MM.1S (cell line): Measurements from ENCODE around the gene NTN5.

Experiments used
- DNase-seq: peaks from one replicate; pipeline ENCODE4 v3.0.0-alpha.2; 2015
- H2AFZ ChIP-seq: fragments of 300-600 bp; sonication (generic); 2 replicates; pipeline ENCODE4 v1.6.0; 2016; ENCODE audit warnings: antibody characterized with exemption, low read length
- H3F3A ChIP-seq: fragments of 300-600 bp; sonication (generic); 2 replicates; pipeline ENCODE4 v1.6.1; 2016; ENCODE audit warnings: mild to moderate bottlenecking, antibody characterized with exemption, low read length, moderate library complexity, mixed read lengths; ENCODE audit not compliant: insufficient read depth
- H3K27ac ChIP-seq: fragments of 300-600 bp; sonication (generic); 2 replicates; pipeline ENCODE4 v1.5.1; 2016; ENCODE audit warnings: mild to moderate bottlenecking, low read length
- H3K27me3 ChIP-seq: fragments of 300-600 bp; sonication (generic); replicated peaks from 2 replicates; pipeline ENCODE4 v1.6.0; 2016; ENCODE audit warnings: low read length; ENCODE audit not compliant: insufficient read depth
- H3K36me3 ChIP-seq: fragments of 300-600 bp; sonication (generic); replicated peaks from 2 replicates; pipeline ENCODE4 v1.6.1; 2016; ENCODE audit warnings: mild to moderate bottlenecking, low read length, mixed read lengths; ENCODE audit not compliant: insufficient read depth
- H3K4me1 ChIP-seq: fragments of 300-600 bp; sonication (generic); 2 replicates; pipeline ENCODE4 v1.6.1; 2016; ENCODE audit warnings: low read length, mixed read lengths
- H3K4me2 ChIP-seq: fragments of 300-600 bp; sonication (generic); 2 replicates; pipeline ENCODE4 v1.6.0; 2016; ENCODE audit warnings: low read depth, low read length
- H3K4me3 ChIP-seq: fragments of 300-600 bp; sonication (generic); 2 replicates; pipeline ENCODE4 v1.5.1; 2016; ENCODE audit warnings: low read length, mixed read lengths
- H3K79me2 ChIP-seq: fragments of 300-600 bp; sonication (generic); 2 replicates; pipeline ENCODE4 v1.6.1; 2016; ENCODE audit warnings: mixed run types, low read length, mixed read lengths
- H3K9ac ChIP-seq: fragments of 300-600 bp; sonication (generic); 2 replicates; pipeline ENCODE4 v1.6.1; 2016; ENCODE audit warnings: low read length, mixed read lengths
- H3K9me2 ChIP-seq: fragments of 300-600 bp; sonication (generic); replicated peaks from 2 replicates; pipeline ENCODE4 v1.6.1; 2016; ENCODE audit warnings: mild to moderate bottlenecking, low read length, mixed read lengths; ENCODE audit not compliant: insufficient read depth
- H3K9me3 ChIP-seq: fragments of 300-600 bp; sonication (generic); replicated peaks from 2 replicates; pipeline ENCODE4 v1.6.1; 2016; ENCODE audit warnings: mild to moderate bottlenecking, low read length, mixed read lengths; ENCODE audit not compliant: insufficient read depth
- H4K20me1 ChIP-seq: fragments of 300-600 bp; sonication (generic); 2 replicates; pipeline ENCODE4 v1.6.1; 2016; ENCODE audit warnings: mild to moderate bottlenecking, low read length, moderate library complexity, mixed read lengths; ENCODE audit not compliant: insufficient read depth
- EZH2 ChIP-seq: fragments of 300-600 bp; sonication (generic); optimal IDR thresholded peaks from 2 replicates; pipeline ENCODE3; 2017; ENCODE audit warnings: low read depth, mild to moderate bottlenecking, antibody characterized with exemption, low read length, mixed read lengths
- EZH2phosphoT487 ChIP-seq: fragments of 300-600 bp; sonication (generic); IDR thresholded peaks from 2 replicates; pipeline ENCODE4 v1.6.1; 2018; ENCODE audit warnings: antibody characterized with exemption, low read length
- TF ChIP-seq, protein P1 (sequence below): fragments of 300-600 bp; sonication (generic); IDR thresholded peaks from 2 replicates; pipeline ENCODE4 v1.5.1; 2016; ENCODE audit warnings: antibody characterized with exemption, low read length, mixed read lengths

The NTN5 gene

DNA sequence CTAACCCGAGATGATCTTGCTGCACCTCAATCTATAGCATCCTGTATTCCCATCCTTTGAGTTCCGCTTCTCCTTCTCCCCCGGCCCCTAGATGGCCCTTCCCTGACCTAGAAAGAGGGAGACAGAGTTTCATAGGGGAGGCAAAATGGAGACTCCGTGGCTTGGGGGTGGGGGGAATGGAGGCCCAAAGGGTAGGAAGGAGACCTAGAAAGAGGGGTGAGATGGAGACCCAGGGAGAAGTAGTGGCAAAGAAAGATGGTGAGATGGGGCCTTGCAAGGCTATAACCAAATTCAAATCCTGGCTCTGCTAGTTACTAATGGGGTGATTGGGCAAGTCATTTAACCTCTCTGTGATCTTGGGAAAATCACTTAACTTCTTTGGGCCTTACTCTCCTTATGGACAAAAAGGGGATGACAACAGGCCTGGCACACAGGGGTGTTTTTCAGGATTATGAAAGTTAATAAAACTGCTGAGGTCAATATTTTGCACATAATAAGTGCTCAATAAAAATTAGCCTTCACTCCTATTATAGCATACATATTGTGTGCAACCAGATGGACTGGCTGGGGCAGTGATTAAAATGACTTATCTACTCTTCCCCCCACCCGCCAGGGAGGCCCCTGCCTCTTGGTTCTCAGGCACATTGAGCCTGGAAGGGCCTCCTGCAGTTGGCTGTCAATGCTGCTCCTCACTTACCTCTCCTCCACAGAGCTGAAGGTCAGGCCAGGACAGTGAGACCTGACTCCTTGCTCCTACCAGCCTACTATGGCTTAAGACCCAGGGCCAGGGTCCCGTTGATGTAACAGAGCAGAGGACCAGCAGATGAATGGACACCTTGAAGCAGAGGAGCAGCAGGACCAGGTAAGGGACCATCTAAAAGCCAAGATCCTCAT lies 52.9 kb downstream of the NTN5 start:
- peaks cover 47% of the 10 kb centered on the region for H3K79me2 ChIP-seq
- peaks cover 20% of the 10 kb centered on the region for H3K4me1 ChIP-seq
- DNase-seq = no peak

DNA sequence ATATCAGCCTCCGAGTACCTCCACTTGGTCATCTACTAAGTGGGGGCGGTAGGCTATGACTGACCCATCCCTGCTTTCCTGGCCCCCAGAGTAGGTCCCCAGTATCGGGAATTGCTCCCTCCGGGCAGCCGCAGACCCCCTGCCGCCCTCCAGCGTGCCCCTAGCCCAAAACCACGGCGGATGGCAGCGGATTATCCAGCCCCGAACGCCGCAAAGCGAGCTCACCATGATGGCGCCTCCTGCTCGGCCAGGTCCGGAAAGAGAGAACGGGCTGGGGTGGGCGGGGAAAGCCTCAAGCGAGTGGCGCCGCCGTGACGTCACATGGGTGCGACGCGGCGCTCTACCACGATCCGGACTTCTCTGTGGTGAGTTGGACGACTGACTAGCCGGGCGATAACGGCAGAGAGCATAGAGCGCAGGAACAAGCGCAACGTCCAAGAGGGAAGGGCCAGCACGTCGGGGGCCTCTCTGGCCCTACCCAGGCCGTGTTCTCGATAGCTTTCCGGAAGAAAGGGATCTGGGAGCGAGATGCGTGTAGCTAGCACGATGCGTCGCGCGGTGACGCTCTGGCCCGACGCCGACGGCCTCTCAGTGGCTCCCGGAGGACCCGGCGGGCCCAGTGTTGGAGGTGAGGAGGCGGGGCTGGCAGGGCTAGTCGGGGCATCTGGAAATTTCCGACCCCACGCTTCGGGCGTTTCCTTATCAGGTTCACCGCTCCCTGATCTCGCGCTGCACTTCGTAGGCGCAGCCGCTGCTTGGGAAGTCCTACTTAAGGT lies 53.7 kb downstream of the NTN5 start, which contains the start of the genes RPL18 and SPHK2:
Gene RPL18 (minus strand): TSS at position 263 of the 776 bp plus-strand sequence. CDS start 35 bp downstream, at position 228.
Gene SPHK2 (plus strand): TSS at position 591 of the 776 bp plus-strand sequence. CDS start 1,009 bp downstream, outside the sequence.
- H3K4me2 ChIP-seq = peak within 1 kb of the TSS; percentile 96
- H3K4me3 ChIP-seq = peak within 1 kb of the TSS; percentile 93
- H3F3A ChIP-seq = peaks cover 37% of the 10 kb centered on the region
- TF ChIP-seq EZH2phosphoT487 (no peak), EZH2 (no peak)
- TF ChIP-seq, protein P1, sequence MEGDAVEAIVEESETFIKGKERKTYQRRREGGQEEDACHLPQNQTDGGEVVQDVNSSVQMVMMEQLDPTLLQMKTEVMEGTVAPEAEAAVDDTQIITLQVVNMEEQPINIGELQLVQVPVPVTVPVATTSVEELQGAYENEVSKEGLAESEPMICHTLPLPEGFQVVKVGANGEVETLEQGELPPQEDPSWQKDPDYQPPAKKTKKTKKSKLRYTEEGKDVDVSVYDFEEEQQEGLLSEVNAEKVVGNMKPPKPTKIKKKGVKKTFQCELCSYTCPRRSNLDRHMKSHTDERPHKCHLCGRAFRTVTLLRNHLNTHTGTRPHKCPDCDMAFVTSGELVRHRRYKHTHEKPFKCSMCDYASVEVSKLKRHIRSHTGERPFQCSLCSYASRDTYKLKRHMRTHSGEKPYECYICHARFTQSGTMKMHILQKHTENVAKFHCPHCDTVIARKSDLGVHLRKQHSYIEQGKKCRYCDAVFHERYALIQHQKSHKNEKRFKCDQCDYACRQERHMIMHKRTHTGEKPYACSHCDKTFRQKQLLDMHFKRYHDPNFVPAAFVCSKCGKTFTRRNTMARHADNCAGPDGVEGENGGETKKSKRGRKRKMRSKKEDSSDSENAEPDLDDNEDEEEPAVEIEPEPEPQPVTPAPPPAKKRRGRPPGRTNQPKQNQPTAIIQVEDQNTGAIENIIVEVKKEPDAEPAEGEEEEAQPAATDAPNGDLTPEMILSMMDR = no peak
- H3K27ac ChIP-seq = peak within 1 kb of the TSS; percentile 63
- no peaks in the 10 kb centered on the region for H3K9me3 ChIP-seq
- H3K4me1 ChIP-seq = peaks cover 20% of the 10 kb centered on the region
- H3K36me3 ChIP-seq = peaks cover 19% of the 10 kb centered on the region
- peaks cover 39% of the 10 kb centered on the region for H3K79me2 ChIP-seq
- peaks cover 28% of the 10 kb centered on the region for H4K20me1 ChIP-seq
- peak; percentile 99 for DNase-seq
- peak within 1 kb of the TSS; percentile 96 for H3K9ac ChIP-seq
- H2AFZ ChIP-seq = peak within 1 kb of the TSS; percentile 83
- H3K9me2 ChIP-seq = no peaks in the 10 kb centered on the region
- no peaks in the 10 kb centered on the region for H3K27me3 ChIP-seq

More for the DNA sequence above, 52.9 kb downstream of the NTN5 start:
- peaks cover 35% of the 10 kb centered on the region for H3F3A ChIP-seq
- TF ChIP-seq, protein P1 = no peak; the same call in 1 of the 2 replicates
- H2AFZ ChIP-seq = peak overlapping the region; percentile 83
- H3K27me3 ChIP-seq = no peaks in the 10 kb centered on the region
- H3K9me3 ChIP-seq = no peaks in the 10 kb centered on the region
- H3K27ac ChIP-seq = peak overlapping the region; percentile 63
- H3K4me2 ChIP-seq = peak overlapping the region; percentile 96
- H4K20me1 ChIP-seq = peaks cover 28% of the 10 kb centered on the region
- H3K36me3 ChIP-seq = peaks cover 19% of the 10 kb centered on the region
- peak overlapping the region; percentile 82 for H3K9ac ChIP-seq
- no peaks in the 10 kb centered on the region for H3K9me2 ChIP-seq
- H3K4me3 ChIP-seq = peak overlapping the region; percentile 85

DNA sequence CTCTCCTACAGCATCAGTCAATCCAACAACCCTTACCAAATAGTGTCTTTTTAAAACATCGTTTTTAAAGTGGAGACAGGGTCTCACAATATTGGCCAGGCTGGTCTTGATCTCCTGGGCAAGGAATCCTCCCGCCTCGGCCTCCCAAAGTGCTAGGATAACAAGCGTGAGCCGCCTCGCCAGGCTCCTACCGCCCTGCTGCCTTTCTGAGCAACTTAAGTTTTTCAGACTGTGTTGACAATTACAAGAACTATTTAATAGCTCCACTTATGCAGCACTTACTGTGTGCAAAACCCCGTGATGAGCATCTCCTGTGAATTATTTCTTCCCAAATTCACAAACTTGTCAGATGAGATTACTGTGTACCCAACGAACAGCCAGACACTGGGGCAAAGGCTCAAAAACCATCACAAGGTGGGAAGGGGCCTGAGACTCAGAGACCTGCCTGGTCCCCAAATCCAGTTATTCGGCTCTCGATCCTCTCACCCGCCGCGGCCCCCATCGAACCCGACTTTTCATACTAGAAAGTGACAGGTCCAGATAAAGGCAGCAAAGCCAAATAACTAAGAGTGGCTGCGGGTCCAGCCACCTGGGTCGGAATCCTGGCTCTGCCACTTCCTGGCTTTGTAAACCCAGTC lies 54.4 kb downstream of the NTN5 start:
- Histone ChIP-seq H3K27ac (peak overlapping the region; percentile 38; the same call in 1 of the 2 replicates), H3K79me2 (peaks cover 39% of the 10 kb centered on the region), H3K4me3 (peak overlapping the region; percentile 93), H3K9me2 (no peaks in the 10 kb centered on the region), H3K27me3 (no peaks in the 10 kb centered on the region), H2AFZ (no peak overlapping the region), H3K4me1 (peaks cover 15% of the 10 kb centered on the region), H3K9me3 (no peaks in the 10 kb centered on the region), H4K20me1 (peaks cover 28% of the 10 kb centered on the region), H3K36me3 (peaks cover 19% of the 10 kb centered on the region), H3F3A (peaks cover 35% of the 10 kb centered on the region), H3K4me2 (peak overlapping the region; percentile 83), H3K9ac (peak overlapping the region; percentile 96)
- DNase-seq = peak; percentile 9
- TF ChIP-seq, protein P1 = no peak
- TF ChIP-seq EZH2phosphoT487 (no peak), EZH2 (no peak)
